Measurements from ENCODE around the gene RSBN1L.

Gene RSBN1L

DNA sequence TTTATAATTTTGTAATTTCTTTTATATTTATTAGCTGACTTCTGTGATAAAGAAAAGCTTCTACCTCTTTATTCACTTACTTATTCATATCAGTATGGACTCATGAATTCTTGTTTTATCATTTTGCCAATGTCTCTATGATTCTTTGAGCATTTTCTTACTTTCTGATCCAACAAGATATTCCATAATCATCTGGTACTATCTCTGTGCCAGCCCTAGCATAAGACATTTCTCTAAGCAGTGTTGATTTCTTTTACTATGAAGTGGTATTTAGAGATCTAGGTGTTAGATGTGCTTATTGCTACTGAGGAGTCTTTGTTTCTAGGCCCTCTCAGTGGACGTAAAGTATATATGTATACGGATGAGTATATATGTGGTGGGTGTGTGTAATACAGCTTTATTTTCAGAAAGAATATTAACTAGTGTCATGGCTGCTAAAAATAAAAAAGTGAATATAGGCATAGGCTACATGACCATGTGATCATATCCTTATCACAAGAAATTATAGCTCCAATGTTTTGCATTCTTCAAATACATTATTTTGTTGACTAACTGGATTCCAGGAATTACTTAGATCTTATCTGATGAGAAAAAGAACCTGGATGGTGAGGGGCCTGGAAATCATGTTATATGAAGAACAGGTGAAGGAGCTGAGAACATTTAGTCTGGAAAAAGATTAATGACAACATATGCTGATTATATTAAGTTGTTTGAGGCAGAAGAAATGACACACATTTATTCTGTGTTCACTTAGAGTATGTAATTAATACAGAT is 115.4 kb downstream of the RSBN1L start:
- peak in 1 of 2 donors; percentile 21 for ATAC-seq

DNA sequence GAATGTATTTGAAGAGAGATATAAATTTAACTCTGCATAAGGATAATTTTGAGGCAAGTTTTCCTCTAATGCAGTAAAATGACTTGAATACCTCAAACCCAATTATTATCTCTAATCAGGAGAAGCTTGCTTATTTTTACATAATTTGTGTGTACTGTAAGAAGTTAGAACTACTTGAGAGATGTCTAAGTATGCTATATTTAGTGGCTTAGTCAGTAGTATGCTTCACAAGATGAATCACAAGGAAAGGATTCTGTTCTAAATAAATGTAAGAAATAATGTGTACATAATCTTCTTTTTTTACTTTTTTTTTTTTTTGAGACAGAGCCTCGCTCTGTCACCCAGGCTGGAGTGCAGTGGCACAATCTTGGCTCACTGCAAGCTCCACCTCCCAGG is 116.0 kb downstream of the RSBN1L start:
- ATAC-seq = peak; percentile 84 to 96

DNA sequence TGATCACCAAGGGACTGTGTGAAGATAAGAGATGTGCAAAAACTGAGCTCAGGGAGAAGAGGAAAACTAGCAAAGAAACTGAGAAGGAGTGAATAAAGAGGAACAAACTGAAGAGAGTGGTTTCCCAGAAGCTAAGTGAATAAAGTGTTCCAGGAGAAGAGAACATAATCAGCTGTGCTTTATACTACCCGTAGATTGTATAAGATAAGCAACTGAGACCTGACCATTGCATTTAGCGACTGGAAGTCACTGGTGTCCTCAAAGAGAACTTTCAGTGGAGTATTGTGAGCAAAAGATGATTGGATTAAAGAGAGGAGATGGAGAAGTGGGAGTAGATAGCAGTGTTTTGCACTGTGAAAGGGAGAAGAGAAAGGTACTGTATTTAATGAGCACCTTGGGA is 116.9 kb downstream of the RSBN1L start:
- ATAC-seq = no peak

- no peak for ATAC-seq
These were observed 122.8 kb downstream of the RSBN1L start for GRCh38 chr7:77819021-77819420.

DNA sequence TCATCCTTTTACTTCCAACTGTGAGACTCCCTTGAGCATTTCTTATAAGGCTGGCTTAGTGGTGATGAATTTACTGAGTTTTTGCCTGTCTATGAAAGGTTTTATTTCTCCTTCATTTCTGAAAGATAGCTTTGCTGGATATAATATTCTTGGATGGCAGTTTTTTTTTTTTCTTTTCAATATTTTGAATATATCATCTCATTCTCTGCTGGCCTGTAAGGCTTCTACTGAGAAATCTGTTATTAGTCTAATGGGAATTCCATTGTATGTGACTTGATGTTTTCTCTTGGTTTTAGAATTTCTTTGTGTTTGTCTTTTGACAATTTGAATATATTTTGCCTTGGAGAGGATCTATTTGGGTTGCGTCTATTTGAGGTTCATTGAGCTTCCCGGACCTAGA is 124.7 kb downstream of the RSBN1L start:
- ATAC-seq = no peak

DNA sequence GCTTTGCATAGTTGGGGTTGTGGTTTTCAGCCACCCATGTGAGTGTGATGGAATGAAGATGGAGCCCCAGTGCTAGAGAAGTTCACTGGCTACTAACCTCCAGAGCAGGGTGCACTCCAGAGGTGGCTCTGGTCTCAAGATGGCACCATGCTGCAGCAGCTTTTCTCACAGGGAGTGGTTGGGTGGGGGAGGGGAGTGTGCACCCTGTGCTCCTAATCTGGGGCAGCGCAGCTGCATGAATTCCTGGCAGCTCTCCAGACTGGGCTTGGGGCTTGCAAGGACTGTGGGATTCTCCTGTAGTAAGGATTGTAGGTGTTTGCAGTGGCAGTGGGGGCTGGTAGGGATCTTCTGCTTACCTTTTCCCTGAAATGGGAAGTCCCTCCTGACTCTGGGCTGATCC is 126.0 kb downstream of the RSBN1L start:
- ATAC-seq = no peak

- no peak for ATAC-seq
These were observed 127.5 kb downstream of the RSBN1L start for GRCh38 chr7:77823787-77824186.

DNA sequence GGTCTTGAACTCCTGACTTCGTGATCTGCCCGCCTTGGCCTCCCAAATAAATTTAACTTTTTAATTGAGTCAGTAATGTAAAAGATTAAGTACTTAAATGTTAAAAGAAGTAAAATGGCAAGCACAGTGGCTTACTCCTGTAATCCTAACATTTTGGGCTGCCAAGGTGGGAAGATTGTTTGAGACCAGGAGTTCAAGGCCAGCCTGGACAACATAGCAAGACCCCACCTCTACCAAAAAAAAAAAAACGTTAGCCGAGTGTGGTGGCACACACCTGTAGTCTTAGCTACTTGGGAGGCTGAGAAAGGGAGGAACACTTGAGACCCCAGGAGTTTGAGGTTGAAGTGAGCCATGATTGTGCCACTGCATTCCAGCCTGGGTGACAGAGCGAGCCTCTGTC is 128.4 kb downstream of the RSBN1L start:
- no peak for ATAC-seq

GRCh38 chr7:77825131-77825530 is 128.9 kb downstream of the RSBN1L start:
- no peak for ATAC-seq

- ATAC-seq = no peak
These were observed 130.0 kb downstream of the RSBN1L start for GRCh38 chr7:77826300-77826699.

GRCh38 chr7:77827999-77828398 is 131.7 kb downstream of the RSBN1L start:
- ATAC-seq = no peak

DNA sequence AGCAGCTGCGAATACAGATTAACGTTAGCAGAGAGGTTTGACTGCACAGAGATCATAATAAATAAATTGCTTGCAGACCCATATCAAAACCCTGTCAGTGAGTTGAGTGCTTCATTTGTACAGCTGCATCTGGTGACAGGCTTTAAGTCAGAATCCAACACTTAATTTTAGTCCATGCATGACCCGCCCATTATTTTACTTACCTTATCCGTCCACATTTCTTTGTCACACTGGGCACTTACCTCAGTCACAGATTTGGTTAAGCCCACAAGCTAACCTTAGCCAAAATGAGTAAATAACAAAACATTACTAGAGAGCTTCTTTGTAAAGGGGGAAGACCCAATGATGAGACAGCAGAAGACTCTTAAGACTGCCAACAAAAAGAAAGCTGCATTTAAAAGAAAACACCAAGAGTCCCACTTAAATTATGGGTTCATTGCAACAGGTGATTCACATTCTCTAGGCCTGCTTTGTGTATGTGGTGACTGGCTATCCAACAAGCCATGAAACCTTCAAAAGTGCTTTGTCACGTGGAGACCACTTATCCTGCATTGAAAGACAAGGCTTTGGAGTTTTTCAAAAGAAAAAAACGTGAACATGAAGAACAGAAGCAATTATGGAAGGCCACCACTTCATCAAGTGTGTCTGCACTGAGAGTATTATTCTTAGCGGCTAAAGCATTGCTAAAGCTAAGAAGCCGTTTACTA is 134.5 kb downstream of the RSBN1L start:
- ATAC-seq = peak; percentile 30 to 44

DNA sequence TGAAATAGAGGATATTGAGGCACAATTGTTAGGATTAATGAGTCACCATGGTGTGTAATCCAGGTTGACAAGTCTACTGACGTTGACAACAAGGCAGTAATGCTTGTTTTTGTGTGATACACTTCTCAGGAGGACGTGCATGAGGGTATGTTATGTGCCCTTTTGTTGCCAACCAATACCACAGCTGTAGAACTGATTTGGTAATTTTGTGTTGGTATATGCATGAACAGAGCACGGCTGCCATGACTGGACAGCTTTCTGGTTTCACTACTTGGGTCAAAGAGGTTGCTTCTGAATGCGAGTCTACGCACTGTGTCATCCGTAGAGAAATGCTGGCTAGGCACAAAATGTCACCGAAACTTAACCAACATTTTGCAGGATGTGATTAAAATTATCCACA is 135.2 kb downstream of the RSBN1L start:
- peak; percentile 82 to 83 for ATAC-seq

- ATAC-seq = peak in 1 of 2 donors; percentile 3
These were observed 135.7 kb downstream of the RSBN1L start for GRCh38 chr7:77831953-77832352.

Measured in activated CD4-positive, CD25-positive, alpha-beta regulatory T cell treated with anti-CD3 and anti-CD28 coated beads, Interleukin-2, amount 50 U/mL, for 24 hours (primary cell).